NCI-H524 treated with DMSO at 0.1 percent for 48 hours (cell line): ENCODE measurements around the gene CLASP1.
"Not testable (repeated sequence)": the region's sequence is repeated elsewhere in the genome, so short reads cannot be mapped to it uniquely, and the experiment has no call there.

Source experiments
- DNase-seq: peaks from one replicate; lab custom pipeline; 2025; lab: John Stamatoyannopoulos, UW

Gene CLASP1

GRCh38 chr2:121348128-121348740 lies 301.0 kb downstream of the CLASP1 start:
- DNase-seq: no peak

GRCh38 chr2:121346859-121347258 lies 302.4 kb downstream of the CLASP1 start:
- DNase-seq: no peak

DNA sequence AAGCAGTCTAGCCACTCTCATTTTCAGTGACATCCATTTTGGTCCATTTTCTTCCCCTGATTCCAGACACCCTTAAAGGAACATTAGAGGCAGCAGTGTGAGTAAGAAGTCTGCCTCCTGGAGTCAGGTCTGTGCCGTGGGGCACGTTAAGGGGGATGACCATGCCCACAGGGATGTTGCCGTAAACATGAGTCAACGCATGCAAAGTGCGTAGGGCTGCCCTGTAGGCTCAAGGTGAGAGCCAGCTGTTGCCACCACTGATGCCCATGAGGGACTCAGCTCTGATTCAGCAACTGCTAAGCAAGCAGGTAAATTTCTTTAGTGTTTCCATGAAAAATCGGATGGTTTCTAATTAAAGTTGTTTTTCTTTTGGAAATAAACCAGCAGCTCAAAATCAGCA lies 302.9 kb downstream of the CLASP1 start:
- no peak for DNase-seq

- no peak for DNase-seq
Measured at GRCh38 chr2:121345887-121346286, 303.4 kb downstream of the CLASP1 start.

GRCh38 chr2:121345101-121345500 lies 304.2 kb downstream of the CLASP1 start:
- no peak for DNase-seq

DNA sequence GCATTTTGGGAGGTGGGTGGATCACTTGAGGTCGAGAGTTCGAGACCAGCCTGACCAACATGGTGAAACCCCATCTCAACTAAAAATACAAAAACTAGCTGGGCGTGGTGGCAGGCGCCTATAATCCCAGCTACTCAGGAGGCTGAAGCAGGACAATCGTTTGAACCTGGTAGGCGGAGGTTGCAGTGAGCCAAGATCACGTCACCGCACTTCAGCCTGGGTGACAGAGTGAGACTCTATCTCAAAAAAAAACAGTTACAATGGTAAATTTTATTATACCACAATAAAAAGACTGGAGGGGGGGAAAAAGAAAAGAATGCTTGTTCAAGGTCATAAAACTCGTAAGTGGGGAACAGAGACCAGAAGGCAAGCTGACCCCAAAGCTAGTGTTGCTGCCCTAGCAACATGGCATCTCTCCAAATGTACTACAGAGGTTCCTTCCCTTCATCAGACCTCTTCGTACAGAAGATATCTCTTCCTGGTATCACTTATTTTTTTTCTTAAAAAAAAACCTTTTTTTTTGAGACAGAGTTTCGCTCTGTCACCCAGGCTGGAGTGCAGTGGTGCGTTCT lies 305.3 kb downstream of the CLASP1 start:
- DNase-seq: not testable (repeated sequence)

GRCh38 chr2:121343191-121343590 lies 306.1 kb downstream of the CLASP1 start:
- DNase-seq: no peak

GRCh38 chr2:121342751-121343150 lies 306.5 kb downstream of the CLASP1 start:
- DNase-seq: no peak

GRCh38 chr2:121340926-121341325 lies 308.3 kb downstream of the CLASP1 start:
- no peak for DNase-seq

DNA sequence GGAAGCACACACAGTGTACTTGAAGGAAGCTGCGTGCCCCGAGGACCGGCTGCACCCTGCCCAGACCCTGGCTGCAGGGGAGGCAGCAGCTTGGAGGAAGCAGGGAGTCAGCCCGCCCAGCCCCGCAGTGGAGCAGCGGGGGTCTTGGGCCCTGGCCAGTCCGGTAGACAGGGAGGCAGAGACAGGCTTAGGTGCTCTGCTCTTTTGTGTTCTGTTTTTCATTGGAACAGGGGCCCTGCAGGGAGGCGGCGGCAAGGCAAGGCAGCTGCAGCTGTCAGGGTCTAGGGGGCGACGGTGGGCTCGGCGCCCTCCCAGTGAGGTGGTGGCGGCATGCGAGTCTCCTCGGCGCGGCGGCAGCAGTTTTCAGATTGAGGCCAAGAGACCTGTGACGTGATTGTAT lies 311.0 kb downstream of the CLASP1 start:
- DNase-seq: no peak

DNA sequence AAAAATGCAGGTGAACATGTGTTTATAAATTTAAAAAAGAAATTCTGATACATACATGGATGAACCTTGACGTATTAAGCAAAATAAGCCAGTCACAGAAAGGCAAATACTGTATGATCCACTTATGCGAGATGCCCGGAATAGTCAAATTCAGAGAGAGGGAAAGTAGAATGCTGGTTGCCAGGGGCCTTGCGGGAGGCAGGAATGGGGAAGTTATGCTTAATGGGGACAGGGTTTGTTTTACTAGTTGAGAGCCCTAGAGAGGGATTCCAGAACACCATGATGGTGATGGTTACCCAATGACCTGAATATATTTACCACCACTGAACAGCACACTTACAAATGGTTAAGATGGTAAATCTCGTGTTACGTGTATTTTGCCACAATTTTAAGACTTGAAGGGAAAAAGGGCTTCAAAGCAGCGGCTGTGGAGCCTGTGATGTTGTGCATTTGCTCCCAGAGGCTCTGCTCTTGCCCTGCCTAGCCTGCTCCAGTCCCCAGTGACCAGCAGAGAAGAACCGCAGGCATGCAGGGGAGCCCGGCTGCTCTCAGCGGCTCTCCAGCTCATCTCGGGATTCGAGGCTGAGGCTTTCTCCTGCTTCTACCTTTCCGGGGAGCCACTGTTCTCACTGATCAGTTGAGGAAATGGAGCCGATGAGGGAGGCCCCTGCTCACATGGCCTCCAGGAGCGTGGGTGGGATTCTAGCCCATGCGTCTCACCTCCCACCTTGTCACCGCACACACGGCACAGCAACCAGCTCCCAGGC lies 312.6 kb downstream of the CLASP1 start:
- DNase-seq: no peak

DNA sequence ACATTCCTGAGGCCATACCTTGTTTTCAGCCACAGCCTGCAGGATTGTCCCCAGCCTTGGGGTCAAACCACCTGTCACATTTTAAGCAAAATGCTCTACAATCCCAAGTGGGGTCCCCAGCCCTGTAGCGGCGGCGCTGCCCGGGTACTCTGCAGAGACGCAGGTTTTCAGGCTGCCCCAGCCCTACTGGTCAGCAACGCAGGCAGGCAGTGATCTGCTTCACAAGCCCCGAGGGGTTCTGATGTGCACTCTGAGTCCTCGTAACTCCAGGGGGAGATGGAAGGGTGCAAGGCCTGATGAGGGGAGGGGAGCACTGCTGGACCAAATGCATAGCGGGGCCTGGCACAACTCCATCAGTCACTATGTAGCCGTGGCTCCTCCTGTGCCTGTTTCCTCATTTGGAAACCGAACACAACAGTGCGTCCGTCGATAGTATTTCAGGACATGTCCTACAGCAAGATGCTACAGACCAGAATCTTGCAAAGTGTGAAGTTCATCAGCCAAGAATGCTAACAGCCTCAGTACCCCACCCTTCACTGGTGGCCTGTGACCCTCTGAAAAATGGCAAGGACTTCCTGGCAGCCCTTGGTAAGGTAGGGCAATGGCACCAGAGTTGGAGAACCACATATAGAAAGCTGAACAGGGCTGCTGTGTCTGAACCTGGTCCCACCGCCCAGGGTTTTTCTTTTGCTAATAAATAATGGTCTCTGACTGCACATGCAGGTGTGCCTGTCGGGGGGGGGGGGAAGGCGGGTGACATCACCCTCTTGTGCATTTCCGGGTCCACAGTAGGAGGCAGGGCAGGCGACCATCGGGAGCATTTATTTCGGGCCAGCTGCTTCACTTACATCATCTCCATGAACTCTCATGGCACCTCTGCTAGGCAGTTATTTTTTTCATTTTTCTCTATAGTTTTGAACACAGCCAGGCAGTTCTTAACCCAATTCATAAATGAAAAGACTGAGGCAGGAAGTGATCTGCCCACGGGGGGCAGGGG lies 313.7 kb downstream of the CLASP1 start:
- DNase-seq: no peak

DNA sequence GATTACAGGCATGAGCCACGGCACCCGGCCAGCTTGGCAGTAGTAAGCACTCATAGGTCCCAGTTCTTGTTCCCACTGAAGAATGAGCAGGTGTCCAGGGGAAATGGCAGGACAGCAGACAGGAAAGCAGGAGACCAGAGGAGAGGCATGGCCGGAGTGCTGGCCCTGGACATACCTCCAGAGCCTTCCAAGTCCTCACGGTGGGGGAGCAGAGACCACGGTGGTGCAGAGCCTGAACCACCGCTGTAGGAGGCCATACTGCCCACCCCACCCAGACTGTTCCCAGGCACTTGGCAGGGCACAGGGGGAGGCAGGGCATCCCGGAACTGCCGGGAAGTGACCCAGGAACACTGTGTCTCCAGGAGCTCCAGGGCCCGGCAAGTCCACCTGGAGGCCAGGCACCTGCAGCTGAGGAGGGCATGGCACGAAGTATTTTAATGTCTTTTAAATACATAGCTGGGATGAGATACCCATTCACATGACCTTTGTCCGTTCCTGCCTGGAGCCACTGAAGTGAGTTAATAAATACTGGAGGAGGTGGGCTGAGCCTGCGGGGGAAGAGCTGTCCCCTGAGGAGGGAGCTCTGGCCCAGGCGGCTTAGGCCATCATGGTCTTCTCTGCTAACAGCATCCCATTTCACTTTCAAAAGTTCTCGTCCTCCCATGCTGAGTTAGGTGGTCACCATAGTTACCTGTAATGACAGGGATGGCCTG lies 314.5 kb downstream of the CLASP1 start:
- no peak for DNase-seq

DNA sequence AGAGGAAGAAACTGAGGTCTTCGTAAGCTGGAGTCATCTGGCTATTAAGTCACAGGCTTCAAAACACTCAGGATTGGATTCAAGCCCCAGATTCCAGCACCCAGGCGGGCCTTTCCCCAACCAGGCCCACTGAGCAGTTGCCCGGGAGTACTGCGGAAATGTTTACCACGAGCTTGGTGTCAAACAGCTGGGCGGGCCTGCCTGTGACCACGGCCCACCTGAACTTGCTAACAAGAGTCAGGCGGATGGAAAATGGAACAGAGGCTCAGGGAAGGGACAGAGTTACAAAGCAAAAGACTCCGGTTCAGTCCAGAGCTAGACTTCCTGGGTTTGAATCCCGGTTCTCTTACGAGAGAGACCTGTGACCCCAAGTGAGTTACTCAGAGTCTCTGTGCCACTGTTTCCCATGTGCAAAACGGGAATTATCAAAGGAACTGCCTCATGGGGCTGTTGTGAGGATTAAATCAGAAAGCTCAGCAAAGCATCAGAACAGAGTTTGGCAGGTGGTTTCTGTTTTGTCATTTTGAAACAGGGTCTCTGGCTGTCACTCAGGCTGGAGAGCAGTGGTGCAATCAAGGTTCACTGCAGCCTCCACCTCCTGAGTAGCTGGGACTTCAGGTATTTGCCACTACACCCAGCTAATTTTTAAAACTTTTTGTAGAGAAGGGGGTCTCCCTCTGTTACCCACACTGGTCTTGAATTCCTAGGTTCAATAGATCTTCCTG lies 315.3 kb downstream of the CLASP1 start:
- no peak for DNase-seq

DNA sequence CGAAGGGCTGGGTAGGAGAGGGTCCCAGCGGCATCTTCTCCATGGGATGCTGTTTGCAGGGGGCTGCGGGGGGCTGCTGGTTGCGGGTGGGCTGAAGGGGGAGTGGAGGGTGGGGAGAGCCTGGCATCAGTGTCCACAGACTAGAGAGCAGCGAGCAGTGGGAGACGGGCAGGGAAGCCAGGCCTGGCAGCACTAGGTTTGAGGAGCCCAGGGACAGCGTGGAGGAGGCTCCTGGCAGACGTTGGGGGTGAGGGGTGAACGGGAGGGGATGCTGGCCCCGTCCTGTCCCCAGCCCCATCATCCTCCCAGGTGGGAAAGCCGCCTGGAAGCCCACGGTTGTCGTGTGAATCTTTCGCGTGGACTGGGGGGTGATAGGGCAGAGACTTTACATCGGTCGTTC lies 316.0 kb downstream of the CLASP1 start:
- DNase-seq: no peak

DNA sequence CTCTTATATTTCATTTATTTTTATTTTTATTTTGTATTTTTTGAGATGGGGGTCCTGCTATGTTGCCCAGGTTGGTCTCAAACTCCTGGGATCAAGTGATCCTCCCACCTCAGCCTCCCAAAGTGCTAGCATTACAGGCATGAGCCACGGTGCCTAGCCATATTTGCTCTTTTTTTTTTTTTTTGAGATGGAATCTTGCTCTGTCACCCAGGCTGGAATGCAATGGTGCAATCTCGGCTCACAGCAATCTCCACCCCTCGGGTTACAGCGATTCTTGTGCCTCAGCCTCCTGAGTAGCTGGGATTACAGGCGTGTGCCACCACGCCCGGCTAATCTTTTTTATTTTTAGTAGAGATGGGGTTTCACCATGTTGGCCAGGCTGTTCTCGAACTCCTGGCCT lies 317.9 kb downstream of the CLASP1 start:
- DNase-seq: not testable (repeated sequence)

- no peak for DNase-seq
Measured at GRCh38 chr2:121330921-121331320, 318.3 kb downstream of the CLASP1 start.

DNA sequence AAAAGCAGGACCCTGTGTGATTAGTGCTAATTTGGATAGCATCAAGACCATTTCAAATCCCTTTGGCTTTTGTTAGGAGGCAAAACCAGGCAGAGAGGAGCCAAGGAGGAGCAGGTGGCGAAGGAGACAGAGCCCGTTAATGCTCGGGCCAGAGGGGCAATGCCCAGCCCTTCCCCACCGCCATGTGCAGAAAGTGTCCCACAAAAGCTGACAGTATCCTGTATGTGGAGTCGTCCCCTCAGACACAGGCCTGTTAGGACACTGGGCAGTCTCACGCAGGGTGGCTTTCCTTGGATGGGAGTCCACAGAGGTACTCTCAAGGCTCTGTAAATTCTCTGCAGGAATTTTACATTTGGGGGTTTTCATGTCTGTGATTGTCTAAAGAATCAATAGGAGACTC lies 319.5 kb downstream of the CLASP1 start:
- DNase-seq: no peak

DNA sequence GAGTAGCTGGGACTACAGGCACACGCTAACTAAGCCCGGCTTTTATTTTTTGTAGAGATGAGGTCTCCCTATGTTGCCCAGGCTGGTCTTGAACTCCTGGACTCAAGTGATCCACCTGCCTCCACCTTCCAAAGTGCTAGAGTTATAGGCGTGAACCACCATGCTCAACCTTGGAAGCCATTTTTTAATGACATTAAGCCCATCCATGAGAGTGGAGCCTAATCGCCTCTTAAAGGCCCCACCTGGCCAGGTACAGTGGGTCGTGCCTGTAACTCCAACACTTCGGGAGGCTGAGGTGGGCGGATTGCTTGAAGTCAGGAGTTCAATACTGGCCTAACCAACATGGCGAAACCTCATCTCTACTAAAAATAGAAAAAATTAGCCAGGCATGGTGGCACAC lies 322.6 kb downstream of the CLASP1 start:
- no peak for DNase-seq

DNA sequence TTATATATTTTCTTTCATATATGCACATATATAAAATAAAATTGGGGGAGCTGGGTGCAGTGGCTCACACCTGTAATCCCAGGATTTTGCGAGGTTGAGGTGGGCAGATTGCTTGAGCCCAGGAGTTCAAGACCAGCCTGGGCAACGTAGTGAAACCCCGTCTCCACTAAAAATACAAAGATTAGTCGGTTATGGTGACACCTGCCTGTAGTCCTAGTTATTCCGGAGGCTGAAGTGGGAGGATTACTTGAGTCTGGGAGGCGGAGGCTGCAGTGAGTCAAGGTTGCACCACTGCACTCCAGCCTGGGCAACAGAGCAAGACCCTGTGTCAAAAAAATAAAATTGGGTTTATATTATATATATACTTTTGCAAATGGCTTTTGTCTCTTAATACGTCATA lies 324.7 kb downstream of the CLASP1 start:
- DNase-seq: no peak

- no peak for DNase-seq
Measured at GRCh38 chr2:121321476-121321875, 327.8 kb downstream of the CLASP1 start.
